ENCODE data around the gene TEAD1.

DNA sequence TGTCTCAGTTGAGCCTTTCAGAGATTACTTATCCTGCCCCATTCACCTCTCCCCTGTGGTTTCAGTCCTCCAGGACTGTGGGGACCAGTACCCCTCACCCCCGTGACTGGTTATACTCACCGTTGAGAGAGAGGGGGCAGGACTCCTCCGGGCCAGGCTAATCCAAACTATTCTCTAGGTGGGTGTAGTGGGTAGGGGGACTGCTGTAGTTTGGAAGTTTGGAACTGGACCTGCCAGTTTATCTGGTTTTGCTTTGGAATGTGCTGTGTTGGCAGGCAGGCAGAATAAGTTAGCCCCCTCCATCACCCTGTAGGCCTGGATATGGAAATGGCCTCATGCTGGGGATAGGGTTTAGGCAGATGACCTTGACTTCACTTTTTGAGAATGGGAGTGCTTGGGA is 13.5 kb downstream of the TEAD1 start:
- TF ChIP-seq, protein P1, sequence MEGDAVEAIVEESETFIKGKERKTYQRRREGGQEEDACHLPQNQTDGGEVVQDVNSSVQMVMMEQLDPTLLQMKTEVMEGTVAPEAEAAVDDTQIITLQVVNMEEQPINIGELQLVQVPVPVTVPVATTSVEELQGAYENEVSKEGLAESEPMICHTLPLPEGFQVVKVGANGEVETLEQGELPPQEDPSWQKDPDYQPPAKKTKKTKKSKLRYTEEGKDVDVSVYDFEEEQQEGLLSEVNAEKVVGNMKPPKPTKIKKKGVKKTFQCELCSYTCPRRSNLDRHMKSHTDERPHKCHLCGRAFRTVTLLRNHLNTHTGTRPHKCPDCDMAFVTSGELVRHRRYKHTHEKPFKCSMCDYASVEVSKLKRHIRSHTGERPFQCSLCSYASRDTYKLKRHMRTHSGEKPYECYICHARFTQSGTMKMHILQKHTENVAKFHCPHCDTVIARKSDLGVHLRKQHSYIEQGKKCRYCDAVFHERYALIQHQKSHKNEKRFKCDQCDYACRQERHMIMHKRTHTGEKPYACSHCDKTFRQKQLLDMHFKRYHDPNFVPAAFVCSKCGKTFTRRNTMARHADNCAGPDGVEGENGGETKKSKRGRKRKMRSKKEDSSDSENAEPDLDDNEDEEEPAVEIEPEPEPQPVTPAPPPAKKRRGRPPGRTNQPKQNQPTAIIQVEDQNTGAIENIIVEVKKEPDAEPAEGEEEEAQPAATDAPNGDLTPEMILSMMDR (IDR thresholded peaks at IDR 0.05) = no peak
- no peak for TF ChIP-seq ZFX (IDR thresholded peaks at IDR 0.05; ENCODE audit: borderline replicate concordance)

All from 22Rv1 (cell line).